Right ventricle myocardium inferior (tissue), 1 donor: ENCODE results near the gene DDX28. TPM values are rescaled to one million over a fixed set of nuclear protein-coding genes. Genes with fewer than 3 reads are reported as not detected.
"Not testable (repeated sequence)": the region's sequence is repeated elsewhere in the genome, so short reads cannot be mapped to it uniquely, and the experiment has no call there.

ENCODE experiments used
- ATAC-seq: fragments of 200-7000 bp; cut with Tn5 transposase; one replicate; pipeline ENCODE4 v1.9.1; 2020; ENCODE audit warnings: mild to moderate bottlenecking, moderate library complexity
- DNase-seq: peaks from one replicate; pipeline ENCODE4 v3.0.0; 2021; ENCODE audit errors: missing footprints
- intact Hi-C: fragments of 100-400 bp; cut with DNase I; formaldehyde crosslinking; loops from one replicate; pipeline ENCODE4 v1.11.0; 2022
- total RNA-seq: library from RNA; stranded (reverse); fragmentation: NEBNext Ultra II Directional; extraction: Animal tissue kit (Norgen Biotek cat#: 25700); gene quantifications from one replicate; pipeline ENCODE4 v1.2.1, GENCODE V29; 2021
- donor health status: DM: no; HTN: yes; CAD: no; lungs with severe emphysema.

Gene DDX28
- total RNA-seq, 1 donor from 2014 or later = 7.5 TPM

DNA sequence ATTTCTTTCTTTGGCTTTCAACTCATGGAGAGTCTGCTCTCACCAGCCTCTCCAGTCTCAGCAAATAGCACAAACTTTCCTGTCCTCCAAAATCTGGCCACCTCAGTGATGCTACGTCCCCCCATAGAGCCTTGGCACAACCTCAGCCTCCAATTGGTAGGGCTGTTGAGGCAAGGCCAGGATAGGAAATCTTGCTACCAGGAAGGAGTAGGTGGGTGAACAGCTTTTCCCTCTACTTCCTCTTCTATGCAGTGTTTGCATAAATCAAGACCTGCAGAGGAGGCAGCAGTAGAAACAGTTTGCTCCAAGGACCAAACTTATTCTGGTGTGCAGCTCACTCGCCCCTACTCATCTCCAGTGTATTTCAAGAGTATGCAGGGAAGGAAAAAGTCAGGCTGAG is 23.0 kb downstream of the DDX28 start:
- intact Hi-C loops = no loop called here
- ATAC-seq (peak; percentile 64), DNase-seq (no peak)

DNA sequence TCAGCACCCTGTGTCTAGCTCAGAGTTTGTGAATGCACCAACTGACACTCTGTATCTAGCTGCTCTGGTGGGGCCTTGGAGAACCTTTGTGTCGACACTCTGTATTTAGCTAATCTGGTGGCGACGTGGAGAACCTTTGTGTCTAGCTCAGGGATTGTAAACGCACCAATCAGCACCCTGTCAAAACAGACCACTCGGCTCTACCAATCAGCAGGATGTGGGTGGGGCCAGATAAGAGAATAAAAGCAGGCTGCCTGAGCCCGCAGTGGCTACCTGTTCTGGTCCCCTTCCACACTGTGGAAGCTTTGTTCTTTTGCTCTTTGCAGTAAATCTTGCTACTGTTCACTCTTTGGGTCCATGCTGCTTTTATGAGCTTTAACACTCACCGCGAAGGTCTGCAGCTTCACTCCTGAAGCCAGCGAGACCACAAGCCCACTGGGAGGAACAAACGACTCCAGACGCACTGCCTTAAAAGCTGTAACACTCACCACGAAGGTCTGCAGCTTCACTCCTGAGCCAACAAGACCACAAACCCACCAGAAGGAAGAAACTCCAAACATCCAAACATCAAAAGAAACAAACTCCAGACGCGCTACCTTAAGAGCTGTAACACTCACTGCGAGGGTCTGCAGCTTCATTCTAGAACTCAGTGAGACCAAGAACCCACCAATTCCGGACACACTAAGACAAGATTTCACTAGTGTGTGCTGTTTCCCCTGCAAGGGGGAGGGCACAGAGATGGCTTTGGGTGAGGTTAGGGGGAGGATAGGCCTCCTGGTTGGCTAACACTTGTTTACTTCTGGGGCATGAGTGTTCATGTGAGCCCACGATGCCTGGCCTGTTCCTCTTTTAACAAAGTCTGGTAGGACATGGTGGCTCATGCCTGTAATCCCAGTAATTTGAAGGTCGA is 24.0 kb downstream of the DDX28 start, which contains the start of gene DPEP2:
DPEP2 (minus strand) TSS at position 706 of the 910 bp plus-strand sequence. CDS start 6,272 bp downstream, outside the sequence.
- ATAC-seq = peak; percentile 76
- intact Hi-C loops = not testable (repeated sequence)
- DNase-seq = peak; percentile 62

DNA sequence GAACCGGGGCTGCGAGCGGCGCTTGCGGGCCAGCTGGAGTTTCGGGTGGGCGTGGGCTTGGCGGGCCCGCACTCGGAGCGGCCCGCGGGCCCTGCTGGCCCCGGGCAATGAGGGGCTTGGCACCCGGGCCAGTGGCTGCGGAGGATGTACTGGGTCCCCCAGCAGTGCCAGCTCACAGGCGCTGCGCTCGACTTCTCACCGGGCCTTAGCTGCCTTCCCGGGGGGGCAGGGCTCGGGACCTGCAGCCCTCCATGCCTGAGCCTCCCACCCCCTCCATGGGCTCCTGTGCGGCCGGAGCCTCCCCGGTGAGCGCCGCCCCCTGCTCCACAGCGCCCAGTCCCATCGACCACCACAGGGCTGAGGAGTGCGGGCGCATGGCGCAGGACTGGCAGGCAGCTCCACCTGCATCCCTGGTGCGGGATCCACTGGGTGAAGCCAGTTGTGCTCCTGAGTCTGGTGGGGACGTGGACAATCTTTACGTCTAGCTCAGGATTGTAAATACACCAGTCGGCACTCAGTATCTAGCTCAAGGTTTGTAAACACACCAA is 24.7 kb downstream of the DDX28 start:
- ATAC-seq, intact Hi-C loops: not testable (repeated sequence)

GRCh38 chr16:67996666-67997065 is 26.4 kb downstream of the DDX28 start:
- intact Hi-C loops = no loop called here
- DNase-seq = no peak
- ATAC-seq = no peak

More for the DNA sequence above, 24.7 kb downstream of the DDX28 start:
- DNase-seq = peak; percentile 23

DNA sequence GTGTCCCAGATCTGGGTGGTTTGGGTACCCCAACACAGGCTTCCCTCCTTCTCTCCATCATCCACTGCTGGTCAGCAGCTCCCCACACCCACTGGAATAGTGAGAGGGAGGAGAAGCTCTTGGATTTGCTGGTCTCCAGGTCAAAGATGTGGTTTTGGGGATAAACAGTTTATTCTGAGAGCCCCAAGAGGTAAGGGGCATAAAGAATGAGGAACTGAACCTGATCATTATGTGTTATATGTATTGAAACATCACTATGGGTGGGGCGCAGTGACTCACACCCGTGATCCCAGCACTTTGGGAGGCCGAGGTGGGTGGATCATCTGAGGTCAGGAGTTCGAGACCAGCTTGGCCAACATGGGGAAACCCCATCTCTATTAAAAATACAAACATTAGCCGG is 27.6 kb downstream of the DDX28 start:
- intact Hi-C loops = no loop called here
- DNase-seq (peak; percentile 3), ATAC-seq (no peak)

DNA sequence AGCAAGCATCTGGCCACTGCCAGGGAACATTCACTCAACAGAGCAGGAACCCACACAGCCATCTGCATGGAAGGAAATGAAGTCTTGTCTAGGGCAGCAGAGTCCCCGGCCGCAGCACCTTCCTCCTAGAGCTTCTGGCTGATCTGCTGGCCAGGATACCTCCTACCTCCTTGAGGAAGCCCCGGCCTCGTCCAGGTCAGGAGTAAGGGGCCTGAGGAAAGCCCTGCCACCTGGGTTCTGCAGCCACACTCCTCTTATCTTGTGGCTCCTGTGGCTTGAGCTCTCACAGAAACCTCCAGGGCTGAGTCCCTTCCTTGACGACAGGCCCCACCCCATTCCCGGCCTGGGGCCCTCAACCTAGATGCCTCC is 29.0 kb downstream of the DDX28 start:
- DNase-seq, intact Hi-C loops, ATAC-seq: not testable (repeated sequence)

GRCh38 chr16:67993207-67994039 is 29.6 kb downstream of the DDX28 start:
- DNase-seq (peak; percentile 95), ATAC-seq (peak; percentile 95)
- intact Hi-C loops = loop anchor here (2.0 kb wide), 2 partner anchors 47 to 235 kb away; no protein-coding TSS in a partner anchor

- DNase-seq (peak; percentile 70), ATAC-seq (no peak)
- intact Hi-C loops = loop anchor here (2.0 kb wide), 2 partner anchors 48 to 236 kb away; no protein-coding TSS in a partner anchor
Measured at GRCh38 chr16:67992661-67993206, 30.3 kb downstream of the DDX28 start.

DNA sequence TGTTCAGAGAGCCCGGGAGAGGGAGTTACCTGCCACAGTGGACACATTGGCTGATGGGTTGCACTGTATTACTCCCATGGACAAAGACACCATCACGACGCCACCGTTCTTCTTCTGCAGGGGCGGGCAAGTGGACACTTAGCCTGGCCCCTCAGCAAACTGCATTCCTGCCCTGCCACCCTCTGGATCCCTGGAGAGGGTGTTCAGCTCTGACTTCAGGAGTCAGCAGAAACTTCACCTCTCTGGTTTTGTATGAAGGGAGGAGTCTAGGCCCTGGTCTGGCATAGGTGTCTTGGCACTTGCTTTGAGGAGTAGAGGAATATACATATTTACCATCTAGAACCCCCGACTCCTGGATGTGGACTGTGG is 33.0 kb downstream of the DDX28 start:
- DNase-seq (no peak), ATAC-seq (no peak)
- intact Hi-C loops = no loop called here

- intact Hi-C loops = loop anchor here (5.0 kb wide), 1 partner anchor 47 kb away; the partner anchor contains the start of gene LCAT
- ATAC-seq (no peak), DNase-seq (no peak)
Measured at GRCh38 chr16:67989322-67990017, 33.6 kb downstream of the DDX28 start.

DNA sequence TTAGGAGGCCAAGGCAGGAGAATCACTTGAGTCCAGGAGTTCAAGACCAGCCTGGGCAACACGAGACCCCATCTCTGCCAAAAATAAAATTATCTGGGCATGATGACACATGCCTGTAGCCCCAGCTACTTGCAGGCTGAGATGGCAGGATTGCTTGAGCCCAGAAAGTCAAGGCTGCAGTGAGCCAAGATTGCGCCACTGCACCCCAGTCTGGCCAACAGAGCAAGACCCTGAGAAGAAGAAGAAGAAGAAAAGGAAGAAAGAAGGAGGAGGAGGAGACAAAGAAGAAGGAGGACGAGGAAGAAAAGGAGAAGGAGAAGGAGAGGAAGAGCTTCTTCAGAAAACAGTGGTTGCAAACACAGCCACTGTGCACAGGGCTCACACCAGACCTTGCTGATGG is 34.4 kb downstream of the DDX28 start:
- DNase-seq = no peak
- intact Hi-C loops = loop anchor here (5.0 kb wide), 1 partner anchor 46 kb away; the partner anchor contains the start of gene LCAT
- no peak for ATAC-seq

DNA sequence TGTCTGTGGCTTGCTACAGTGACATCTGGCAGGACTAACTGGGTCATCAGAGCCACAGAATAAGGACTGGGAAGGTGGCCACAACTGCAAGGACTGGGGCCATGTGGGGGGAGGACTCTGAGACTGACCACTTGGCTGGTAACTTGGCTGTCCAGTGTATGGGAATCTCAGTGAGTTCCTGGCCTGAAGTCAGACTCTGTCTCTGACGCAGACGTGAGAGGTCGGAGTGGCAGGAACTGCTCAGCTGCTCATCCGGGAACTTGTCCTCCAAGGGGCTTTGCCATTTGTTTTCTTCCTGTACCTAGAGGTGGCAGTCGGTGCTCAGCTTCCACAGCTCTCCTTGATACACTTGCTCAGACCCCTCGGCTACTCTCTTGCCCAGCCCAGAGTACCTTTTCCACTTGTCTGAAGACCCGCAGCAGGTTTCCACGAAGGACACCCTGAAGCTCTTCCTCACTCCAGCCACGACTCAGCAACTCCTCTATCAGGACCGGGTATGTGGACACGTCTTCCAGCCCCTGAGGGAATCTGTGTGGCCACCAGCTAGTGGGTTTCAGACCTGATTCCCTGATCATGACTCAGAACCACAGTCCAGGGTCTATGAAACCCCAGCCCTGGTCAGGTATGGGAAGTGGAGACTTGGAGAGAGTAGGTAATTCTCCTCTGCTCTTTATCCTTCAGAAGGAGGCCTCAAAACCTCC is 35.4 kb downstream of the DDX28 start:
- ATAC-seq (peak; percentile 37), DNase-seq (no peak)
- intact Hi-C loops = loop anchor here (5.0 kb wide), 1 partner anchor 45 kb away; the partner anchor contains the start of gene LCAT

DNA sequence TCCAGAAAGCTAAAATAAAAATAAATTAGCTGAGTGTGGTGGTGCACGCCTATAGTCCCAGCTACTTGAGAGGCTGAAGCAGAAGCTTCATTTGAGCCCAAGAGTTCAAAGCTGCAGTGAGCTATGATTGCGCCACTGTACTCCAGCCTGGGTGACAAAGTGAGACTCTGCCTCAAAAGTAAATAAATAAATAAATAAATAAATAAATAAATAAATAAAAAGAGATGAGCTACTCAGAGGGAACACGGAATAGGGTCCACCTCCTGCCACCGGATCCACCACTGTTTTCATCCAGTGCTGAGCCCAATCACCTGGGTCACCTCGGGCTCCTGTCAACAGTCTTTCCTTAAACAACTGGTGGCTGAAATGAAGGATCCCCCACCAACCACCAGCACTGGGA is 36.1 kb downstream of the DDX28 start:
- DNase-seq (no peak), ATAC-seq (no peak)
- intact Hi-C loops = loop anchor here (5.0 kb wide), 1 partner anchor 45 kb away; the partner anchor contains the start of gene LCAT

GRCh38 chr16:67982011-67982696 is 40.9 kb downstream of the DDX28 start:
- ATAC-seq = no peak
- intact Hi-C loops = no loop called here
- peak; percentile 28 for DNase-seq

DNA sequence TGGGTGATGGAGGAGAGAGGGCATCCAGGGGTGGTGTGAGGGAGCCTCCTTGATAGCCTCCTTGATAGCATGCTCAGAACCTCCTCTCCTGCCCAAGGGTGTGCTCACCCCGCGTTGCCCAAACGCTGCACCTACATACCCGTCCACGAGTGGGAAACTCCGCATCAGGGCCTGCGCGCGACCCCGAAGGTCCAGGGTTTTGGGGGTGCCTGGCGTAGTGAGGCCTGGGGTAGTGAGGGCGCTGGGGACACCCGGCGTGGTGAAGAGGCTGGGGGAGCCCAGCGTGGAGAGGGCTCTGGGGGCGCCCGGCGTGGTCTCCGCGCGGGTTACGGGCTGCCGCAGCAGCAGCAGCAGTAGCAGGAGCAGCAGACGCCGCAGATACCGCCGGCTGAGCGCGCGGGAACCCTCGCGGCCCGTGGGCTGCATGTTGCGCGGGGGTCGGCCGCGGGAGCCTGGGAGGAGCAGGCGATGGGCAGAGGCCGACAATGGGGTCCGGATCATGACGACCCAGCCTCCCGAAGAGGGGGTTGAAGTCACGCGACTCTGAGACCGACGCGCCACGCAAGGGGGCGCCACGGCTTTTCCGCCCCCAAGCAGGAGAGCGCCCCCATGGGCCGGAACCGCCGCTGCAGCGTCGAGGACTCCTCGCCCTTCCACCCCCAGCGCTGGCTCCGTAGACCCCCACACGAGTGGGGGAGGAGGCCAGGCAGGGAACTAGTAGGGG is 42.9 kb downstream of the DDX28 start, which contains the start of gene DPEP3:
DPEP3 (minus strand) TSS at position 545 of the 724 bp plus-strand sequence; CDS start at position 426, 119 bp downstream.
- intact Hi-C loops = no loop called here
- DNase-seq (no peak), ATAC-seq (no peak)
